H1 (cell line): ENCODE measurements around the gene HOXB9. TPM values are rescaled to one million over a fixed set of nuclear protein-coding genes. Genes with fewer than 3 reads are reported as not detected.
A peak's percentile ranks its signal among the peaks of the same experiment; 100 is the strongest.

Experiments
- CTCF ChIA-PET: fragments of 300-600 bp; sonication (Branson Sonifier 250); formaldehyde crosslinking; loops from one replicate; lab custom pipeline; 2021; ENCODE audit not compliant: partially characterized antibody; lab: Charles Lee
- POLR2A ChIA-PET: fragments of 300-600 bp; sonication (Branson Sonifier 250); formaldehyde crosslinking; loops from one replicate; lab custom pipeline; 2021; ENCODE audit warnings: inconsistent platforms; ENCODE audit not compliant: partially characterized antibody; lab: Charles Lee
- DNase-seq, 2 experiments: peaks; one replicate each; pipeline versions ENCODE4 v3.0.0 to v3.0.0-alpha.2; 2010 to 2022; ENCODE audit warnings: low spot score in 2 of 2, low read depth in 1 of 2, mixed read lengths in 1 of 2
- FAIRE-seq: peaks from 2 replicates; lab custom pipeline; 2011; peaks lifted over from hg19 to GRCh38; lab: Jason Lieb, UNC
- H2AFZ ChIP-seq: 2 replicates; pipeline ENCODE4 v1.8.1; 2012; ENCODE audit warnings: low read length, inconsistent platforms
- H2AK5ac ChIP-seq: 2 replicates; pipeline ENCODE4 v1.6.1; 2013; ENCODE audit warnings: low read depth, low read length
- H2BK120ac ChIP-seq: replicated peaks from 2 replicates; pipeline ENCODE3; 2013; ENCODE audit warnings: low read depth, low read length, inconsistent platforms
- H2BK12ac ChIP-seq: 2 replicates; pipeline ENCODE4 v1.6.1; 2013; ENCODE audit warnings: low read depth, low read length
- H2BK15ac ChIP-seq: 2 replicates; pipeline ENCODE4 v1.6.1; 2013; ENCODE audit warnings: low read length
- H2BK20ac ChIP-seq: 2 replicates; pipeline ENCODE4 v1.6.1; 2013; ENCODE audit warnings: low read length
- H2BK5ac ChIP-seq: 2 replicates; pipeline ENCODE4 v1.6.1; 2013; ENCODE audit warnings: low read depth, low read length
- H3K14ac ChIP-seq: 2 replicates; pipeline ENCODE4 v1.6.1; 2013; ENCODE audit warnings: inconsistent platforms; ENCODE audit not compliant: insufficient read length
- H3K18ac ChIP-seq: 2 replicates; pipeline ENCODE4 v1.6.1; 2013; ENCODE audit warnings: low read length; ENCODE audit errors: extremely low read depth
- H3K23ac ChIP-seq: 2 replicates; pipeline ENCODE4 v1.6.1; 2013; ENCODE audit warnings: inconsistent platforms; ENCODE audit not compliant: insufficient read length
- H3K23me2 ChIP-seq: 2 replicates; pipeline ENCODE4 v1.6.1; 2013; ENCODE audit warnings: low read depth, low read length
- H3K27ac ChIP-seq: 2 replicates; pipeline ENCODE4 v1.6.1; 2011; ENCODE audit warnings: low read depth, low read length, inconsistent platforms
- H3K27me3 ChIP-seq, 4 experiments: replicated peaks in 1 of 4; 1 replicate in 1 of 4; 2 replicates in 3 of 4; pipeline versions ENCODE4 v1.6.1 to v1.8.1; 2011 to 2013; ENCODE audit warnings: low read length in 3 of 4, mild to moderate bottlenecking in 3 of 4, inconsistent platforms in 2 of 4, mixed read lengths in 2 of 4, moderate library complexity in 1 of 4; ENCODE audit not compliant: control insufficient read depth in 3 of 4, insufficient read depth in 3 of 4; ENCODE audit errors: extremely low read depth in 1 of 4
- H3K36me3 ChIP-seq, 4 experiments: 2 replicates each; pipeline versions ENCODE4 v1.6.1 to v1.8.1; 2011 to 2013; ENCODE audit warnings: mild to moderate bottlenecking in 4 of 4, low read length in 3 of 4, moderate library complexity in 2 of 4, control low read depth in 1 of 4, inconsistent platforms in 1 of 4; ENCODE audit not compliant: insufficient read depth in 4 of 4, control insufficient read depth in 2 of 4
- H3K4ac ChIP-seq: replicated peaks from 2 replicates; pipeline ENCODE3; 2013; ENCODE audit warnings: low read length, low read depth, mixed read lengths, inconsistent platforms; ENCODE audit not compliant: insufficient read length
- H3K4me1 ChIP-seq, 4 experiments: replicated peaks in 1 of 4; 1 replicate in 1 of 4; 2 replicates in 3 of 4; pipeline versions ENCODE4 v1.6.1 to v1.8.1; 2011 to 2013; ENCODE audit warnings: low read length in 3 of 4, inconsistent platforms in 2 of 4, mixed read lengths in 1 of 4; ENCODE audit not compliant: insufficient read depth in 4 of 4, control insufficient read depth in 3 of 4
- H3K4me2 ChIP-seq, 2 experiments: 2 replicates each; pipeline versions ENCODE4 v1.6.1 to v1.8.1; 2011 to 2013; ENCODE audit warnings: low read depth in 2 of 2, low read length in 2 of 2, control low read depth in 1 of 2, inconsistent platforms in 1 of 2, mild to moderate bottlenecking in 1 of 2; ENCODE audit not compliant: insufficient read depth in 1 of 2
- H3K4me3 ChIP-seq, 4 experiments: fragments of 200-600, 300-600 bp in 1 of 4; sonication (generic), shearing (Covaris generic), sonication (Bioruptor Twin) in 1 of 4; 2 replicates each; pipeline versions ENCODE4 v1.5.1 to v1.8.1; 2011 to 2016; ENCODE audit warnings: low read length in 4 of 4, low read depth in 3 of 4, control low read depth in 2 of 4, inconsistent platforms in 2 of 4, mild to moderate bottlenecking in 2 of 4, mixed read lengths in 1 of 4, moderate library complexity in 1 of 4; ENCODE audit not compliant: insufficient read depth in 2 of 4; ENCODE audit errors: extremely low read depth in 1 of 4
- H3K56ac ChIP-seq: replicated peaks from 2 replicates; pipeline ENCODE3; 2013; ENCODE audit warnings: low read depth, mild to moderate bottlenecking, mixed read lengths, low read length, inconsistent platforms; ENCODE audit not compliant: insufficient read length
- H3K79me1 ChIP-seq: 2 replicates; pipeline ENCODE4 v1.6.1; 2013; ENCODE audit warnings: low read depth, low read length, control low read depth
- H3K79me2 ChIP-seq, 2 experiments: 2 replicates each; pipeline versions ENCODE4 v1.6.1 to v1.8.1; 2012 to 2013; ENCODE audit warnings: low read length in 2 of 2, mild to moderate bottlenecking in 2 of 2, inconsistent platforms in 1 of 2; ENCODE audit not compliant: insufficient read depth in 2 of 2, control insufficient read depth in 1 of 2
- H3K9ac ChIP-seq, 4 experiments: replicated peaks in 1 of 4; 1 replicate in 1 of 4; 2 replicates in 3 of 4; pipeline versions ENCODE4 v1.6.1 to v1.8.1; 2011 to 2013; ENCODE audit warnings: low read depth in 3 of 4, low read length in 3 of 4, control low read depth in 2 of 4, mild to moderate bottlenecking in 2 of 4, moderate library complexity in 2 of 4, inconsistent platforms in 1 of 4; ENCODE audit errors: extremely low read depth in 1 of 4
- H3K9me3 ChIP-seq, 2 experiments: 2 replicates each; pipeline versions ENCODE4 v1.6.1 to v1.8.1; 2012 to 2013; ENCODE audit warnings: mild to moderate bottlenecking in 2 of 2, moderate library complexity in 2 of 2, control low read depth in 1 of 2, inconsistent platforms in 1 of 2, low read depth in 1 of 2, low read length in 1 of 2, mixed read lengths in 1 of 2; ENCODE audit not compliant: insufficient read depth in 2 of 2
- H4K20me1 ChIP-seq, 2 experiments: replicated peaks in 1 of 2; 2 replicates each; pipeline versions ENCODE3 to v1.8.1; 2011 to 2013; ENCODE audit warnings: inconsistent platforms in 2 of 2, low read length in 2 of 2, mild to moderate bottlenecking in 1 of 2; ENCODE audit not compliant: insufficient read depth in 2 of 2, control insufficient read depth in 1 of 2
- H4K5ac ChIP-seq: 2 replicates; pipeline ENCODE4 v1.6.1; 2013; ENCODE audit warnings: low read length, low read depth, mixed read lengths, inconsistent platforms; ENCODE audit not compliant: insufficient read length
- H4K8ac ChIP-seq: 2 replicates; pipeline ENCODE4 v1.8.0; 2013; ENCODE audit warnings: mild to moderate bottlenecking, moderate library complexity, low read length, inconsistent platforms; ENCODE audit not compliant: insufficient read depth; ENCODE audit errors: extremely low read depth
- H4K91ac ChIP-seq: replicated peaks from 2 replicates; pipeline ENCODE3; 2013; ENCODE audit warnings: low read length, mixed read lengths, inconsistent platforms; ENCODE audit not compliant: insufficient read length
- CEBPB ChIP-seq: IDR thresholded peaks from 2 replicates; pipeline ENCODE4 v1.6.1; 2012; ENCODE audit warnings: low read depth, low read length
- CTBP2 ChIP-seq: IDR thresholded peaks from 2 replicates; pipeline ENCODE4 v1.7.0; 2011; ENCODE audit warnings: borderline replicate concordance, mild to moderate bottlenecking, moderate library complexity, mixed read lengths, low read length; ENCODE audit not compliant: insufficient read depth, insufficient read length
- EZH2 ChIP-seq: fragments of 200-600 bp; sonication (generic); IDR thresholded peaks from 2 replicates; pipeline ENCODE4 v1.7.1; 2012; ENCODE audit warnings: low read depth, mild to moderate bottlenecking, moderate library complexity, low read length, inconsistent platforms; ENCODE audit not compliant: severe bottlenecking
- NANOG ChIP-seq: IDR thresholded peaks from 2 replicates; pipeline ENCODE4 v1.6.1; 2011; ENCODE audit warnings: low read length, low read depth, mild to moderate bottlenecking, inconsistent platforms; ENCODE audit not compliant: insufficient read depth, poor library complexity, severe bottlenecking
- RNF2 ChIP-seq: fragments of 200-900, 300-1000 bp; sonication (generic); IDR thresholded peaks from 2 replicates; pipeline ENCODE4 v1.7.1; 2016; ENCODE audit warnings: borderline replicate concordance, low read depth, mild to moderate bottlenecking, antibody characterized with exemption, low read length; ENCODE audit not compliant: poor library complexity, severe bottlenecking; ENCODE audit errors: missing control alignments
- SAP30 ChIP-seq: fragments of 300-600 bp; sonication (generic); IDR thresholded peaks from 2 replicates; pipeline ENCODE4 v1.7.1; 2012; ENCODE audit warnings: low read length, moderate library complexity, mild to moderate bottlenecking, inconsistent platforms; ENCODE audit not compliant: insufficient read depth, insufficient replicate concordance
- SUZ12 ChIP-seq: fragments of 200-600 bp; sonication (generic); IDR thresholded peaks from 2 replicates; pipeline ENCODE4 v1.6.1; 2012; ENCODE audit warnings: mild to moderate bottlenecking, inconsistent platforms, low read length, moderate library complexity, mixed read lengths
- TAF1 ChIP-seq: IDR thresholded peaks from 2 replicates; pipeline ENCODE4 v1.6.1; 2011; ENCODE audit warnings: mild to moderate bottlenecking, low read depth, low read length
- TEAD4 ChIP-seq: IDR thresholded peaks from 2 replicates; pipeline ENCODE4 v1.6.1; 2012; ENCODE audit warnings: low read depth, low read length, inconsistent platforms, mixed read lengths
- WGBS, 2 experiments: shearing (Covaris generic) in 1 of 2; methylation state at CpG; one replicate each; pipeline versions ENCODE4 v1.1.6 to v1.1.7; 2013 to 2015; ENCODE audit warnings: low lambda C conversion rate in 2 of 2, mixed read lengths in 2 of 2, inconsistent platforms in 1 of 2, low coverage in 1 of 2, missing lambda C conversion rate in 1 of 2; ENCODE audit not compliant: insufficient replicate concordance in 2 of 2, insufficient coverage in 1 of 2, insufficient read length in 1 of 2; ENCODE audit errors: extremely low coverage in 1 of 2, missing lambda C conversion rate in 1 of 2; 5-methylcytosine and 5-hydroxymethylcytosine counted together
- polyA plus RNA-seq, 7 experiments: library from polyadenylated mRNA; depleted of rRNA in 3 of 7; stranded (reverse) in 5 of 7; unstranded in 2 of 7; fragments of >200 nt in 5 of 7; fragments of 200-250 nt in 2 of 7; gene quantifications; 1 replicate in 5 of 7; 2 replicates in 1 of 7; 4 replicates in 1 of 7; pipeline versions ENCODE4 v1.2.1 to v1.2.3, GENCODE V29; 2011 to 2013; ENCODE audit warnings: missing spikeins in 2 of 7, mixed read lengths in 2 of 7
- total RNA-seq: library from RNA; stranded (reverse); fragmentation: NEBNext Ultra II Directional; extraction: Animal tissue kit (Norgen Biotek cat#: 25700); gene quantifications from 2 replicates; pipeline ENCODE4 v1.2.1, GENCODE V29; 2021

The HOXB9 gene
- total and polyA plus RNA-seq, 2 of the 8 experiments (the other 6 are each of a cell fraction or from before 2014, with no cell fraction given), result not detected

- Histone ChIP-seq H3K4me3 (no peak overlapping the region), H2AFZ (no peak overlapping the region), H3K36me3 (peaks cover 0 to 3% (median 0%) of the 10 kb centered on the region in 4 experiments; a peak in 1 of 8 replicates), H3K27me3 (peaks cover 97 to 100% (median 99%) of the 10 kb centered on the region in 4 experiments), H3K23ac (no peak overlapping the region), H3K9ac (no peak overlapping the region), H3K4me1 (peaks cover 0 to 3% (median 0%) of the 10 kb centered on the region in 4 experiments; a peak in 2 of 7 replicates), H4K8ac (no peak overlapping the region), H4K20me1 (peaks cover 25 to 55% of the 10 kb centered on the region in 2 experiments), H3K14ac (no peak overlapping the region), H3K56ac (no peak overlapping the region), H3K4me2 (no peak overlapping the region), H2BK5ac (no peak overlapping the region), H4K91ac (no peak overlapping the region), H2BK15ac (no peak overlapping the region), H2BK20ac (no peak overlapping the region), H3K27ac (no peak overlapping the region), H4K5ac (no peak overlapping the region), H3K23me2 (no peaks in the 10 kb centered on the region; the same call in 1 of the 2 replicates), H2AK5ac (no peak overlapping the region), H3K79me2 (no peaks in the 10 kb centered on the region), H3K79me1 (no peaks in the 10 kb centered on the region), H3K4ac (no peak overlapping the region), H2BK120ac (no peak overlapping the region), H2BK12ac (no peak overlapping the region), H3K18ac (no peak overlapping the region), H3K9me3 (no peaks in the 10 kb centered on the region)
- no peak for FAIRE-seq
- TF ChIP-seq CEBPB, result no peak
- TF ChIP-seq SAP30, result no peak
- TF ChIP-seq EZH2, result peak; percentile 79
- TF ChIP-seq RNF2, result peak; percentile 76
- TF ChIP-seq TAF1, result no peak
- no peak for TF ChIP-seq CTBP2
- TF ChIP-seq TEAD4, result 0 out of 2 replicates have a peak, but pooled peaks have one; percentile 16
- TF ChIP-seq NANOG, result no peak
- TF ChIP-seq SUZ12, result peak; percentile 72; the same call in 1 of the 2 replicates
- 6% methylated on average over 16 of the region's 21 CpGs; no CpG with 5 or more reads in 1 of the 2 experiments for WGBS, 2 experiments
- CTCF ChIA-PET, result interaction anchor here (0.6 to 0.9 kb wide), 3 partner anchors 67 to 720 kb away, joined by 3 read pairs; no protein-coding TSS in a partner anchor
- no peak for DNase-seq
- POLR2A ChIA-PET, result no interaction called here
Observed at GRCh38 chr17:48603959-48604769, 22.0 kb downstream of the HOXB9 start.
